Stimulated activated CD4-positive, alpha-beta T cell treated with anti-CD3 and anti-CD28 coated beads, Interleukin-12 subunit alpha, Interleukin-12 subunit beta, amount 100 ng/mL, for 24 hours (primary cell): ENCODE measurements around the gene TIPIN.
A peak's percentile ranks its signal among the peaks of the same experiment; 100 is the strongest.
"Not testable (repeated sequence)": the region's sequence is repeated elsewhere in the genome, so short reads cannot be mapped to it uniquely, and the experiment has no call there.

Source experiments
- DNase-seq, 2 experiments: peaks; one replicate each; pipeline ENCODE4 v3.0.0-alpha.2; 2020; ENCODE audit warnings: low read depth in 2 of 2

The TIPIN gene, protein sequence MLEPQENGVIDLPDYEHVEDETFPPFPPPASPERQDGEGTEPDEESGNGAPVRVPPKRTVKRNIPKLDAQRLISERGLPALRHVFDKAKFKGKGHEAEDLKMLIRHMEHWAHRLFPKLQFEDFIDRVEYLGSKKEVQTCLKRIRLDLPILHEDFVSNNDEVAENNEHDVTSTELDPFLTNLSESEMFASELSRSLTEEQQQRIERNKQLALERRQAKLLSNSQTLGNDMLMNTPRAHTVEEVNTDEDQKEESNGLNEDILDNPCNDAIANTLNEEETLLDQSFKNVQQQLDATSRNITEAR

DNA sequence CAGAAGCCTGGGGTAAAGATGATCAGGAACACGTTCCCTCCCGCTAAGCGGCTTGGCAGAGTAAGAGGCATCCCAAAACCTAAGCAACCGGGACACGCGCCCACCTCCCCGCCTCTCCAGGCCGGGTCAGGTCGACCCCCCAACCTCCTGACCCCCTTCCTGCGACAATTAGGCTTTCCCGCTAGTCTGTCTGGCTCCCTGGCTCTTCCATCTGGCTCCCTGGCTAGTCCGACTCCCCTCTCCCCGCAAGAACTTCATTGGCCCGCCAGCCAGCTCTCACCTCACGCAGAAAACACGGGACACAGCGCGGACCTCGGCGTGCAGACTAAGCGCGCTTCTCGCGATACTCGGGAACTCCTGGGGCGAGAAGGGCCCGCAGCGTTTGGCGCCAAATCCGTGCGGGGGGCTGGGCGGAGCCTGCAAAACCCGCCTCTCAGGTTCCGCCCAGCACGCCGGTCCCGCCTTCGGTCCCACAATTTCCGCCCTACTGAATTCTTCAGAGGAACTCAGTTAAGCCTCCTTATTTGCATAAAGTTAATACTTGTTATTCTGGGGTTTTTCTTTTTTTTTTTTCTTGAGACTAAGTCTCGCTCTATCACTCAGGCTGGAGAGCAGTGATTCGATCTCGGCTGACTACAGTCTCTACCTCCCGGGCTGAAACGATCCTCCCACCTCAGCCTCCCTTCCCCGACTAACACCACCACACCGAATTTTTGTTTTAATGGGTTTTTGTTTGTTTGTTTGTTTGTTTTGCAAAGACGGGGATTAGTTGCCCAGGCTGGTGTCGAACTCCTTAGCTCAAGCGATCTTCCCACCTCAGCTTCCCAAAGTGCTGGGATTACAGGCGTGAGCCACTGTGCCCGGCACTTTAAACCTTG lies at the start of gene TIPIN:
Gene TIPIN (minus strand): TSS at position 327 of the 878 bp plus-strand sequence. CDS start 3,738 bp downstream, outside the sequence.
- peak; percentile 94 to 96 for DNase-seq

DNA sequence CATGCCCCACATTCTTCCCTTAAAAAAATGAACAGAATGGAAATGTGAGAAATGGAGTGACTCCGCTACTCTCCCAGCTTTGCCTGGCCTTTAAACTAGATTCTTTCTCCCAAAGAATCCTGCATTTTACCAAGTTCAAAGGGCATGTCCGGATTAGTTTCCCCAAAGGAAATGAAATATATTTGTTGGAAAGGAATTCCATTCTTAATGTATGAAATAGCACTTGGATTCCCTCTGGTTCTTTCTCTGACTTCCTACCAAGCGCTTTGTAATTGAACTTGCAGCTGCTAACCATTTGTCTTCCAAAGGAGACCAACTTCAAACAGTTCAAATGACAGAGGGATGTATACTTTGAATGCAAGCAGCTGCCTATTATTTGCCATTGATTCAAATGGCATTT lies 49.1 kb upstream of the TIPIN start:
- DNase-seq = no peak

DNA sequence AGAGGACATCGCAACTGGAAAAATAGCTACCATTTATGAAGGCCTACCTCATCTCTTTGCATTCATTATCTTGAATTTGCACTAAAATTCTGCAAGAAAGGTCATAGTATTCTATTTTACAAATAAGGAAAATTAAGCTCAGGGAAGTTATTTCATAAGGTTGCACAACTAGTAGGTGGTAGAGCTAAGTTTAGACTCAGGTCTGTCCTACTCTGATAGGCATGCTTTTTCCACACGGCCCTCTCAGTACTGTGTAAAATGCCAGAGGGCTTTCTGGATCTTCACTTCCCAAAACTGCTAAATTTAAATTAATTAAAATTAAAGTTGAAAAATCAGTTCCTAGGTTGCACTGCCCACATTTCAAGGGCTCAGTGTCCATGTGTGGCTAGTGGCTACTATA lies 48.5 kb upstream of the TIPIN start:
- DNase-seq = no peak

DNA sequence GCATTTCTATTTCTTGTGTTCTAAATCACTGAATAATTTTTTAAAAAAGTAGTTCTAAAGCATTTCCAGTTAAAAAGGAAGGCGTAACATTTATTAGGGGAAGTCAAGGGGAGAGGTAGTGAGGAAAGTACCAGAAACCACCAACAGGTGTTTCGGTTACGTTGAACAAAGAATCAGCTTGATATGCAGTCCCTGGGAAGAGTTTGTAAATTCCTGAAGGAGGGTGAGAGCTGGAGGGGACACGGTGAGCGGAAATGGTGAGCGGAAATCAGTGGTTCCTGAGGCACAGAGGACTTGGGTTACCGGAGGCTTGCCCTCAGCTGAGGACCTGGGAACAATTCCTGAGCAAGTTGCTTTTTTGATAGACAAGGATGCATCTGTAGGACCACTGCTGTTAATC lies 48.0 kb upstream of the TIPIN start:
- no peak for DNase-seq

DNA sequence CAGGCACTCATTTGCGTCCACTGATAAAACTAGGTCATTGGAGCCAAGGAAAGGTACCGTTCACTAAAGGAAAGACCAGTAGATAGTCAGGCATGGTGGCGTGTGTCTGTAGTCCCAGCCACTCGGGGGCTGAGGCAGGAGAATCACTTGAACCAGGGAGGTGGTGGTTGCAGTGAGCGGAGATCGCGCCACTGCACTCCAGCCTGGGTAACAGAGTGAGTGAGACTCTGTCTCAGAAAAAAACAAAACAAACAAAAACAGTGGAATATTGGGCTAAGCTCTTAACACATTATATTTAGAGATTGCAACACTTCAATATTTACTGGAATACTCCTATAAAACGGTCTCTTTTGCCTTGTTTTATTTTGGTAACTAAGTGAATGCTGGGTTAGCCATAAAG lies 47.6 kb upstream of the TIPIN start:
- no peak for DNase-seq

DNA sequence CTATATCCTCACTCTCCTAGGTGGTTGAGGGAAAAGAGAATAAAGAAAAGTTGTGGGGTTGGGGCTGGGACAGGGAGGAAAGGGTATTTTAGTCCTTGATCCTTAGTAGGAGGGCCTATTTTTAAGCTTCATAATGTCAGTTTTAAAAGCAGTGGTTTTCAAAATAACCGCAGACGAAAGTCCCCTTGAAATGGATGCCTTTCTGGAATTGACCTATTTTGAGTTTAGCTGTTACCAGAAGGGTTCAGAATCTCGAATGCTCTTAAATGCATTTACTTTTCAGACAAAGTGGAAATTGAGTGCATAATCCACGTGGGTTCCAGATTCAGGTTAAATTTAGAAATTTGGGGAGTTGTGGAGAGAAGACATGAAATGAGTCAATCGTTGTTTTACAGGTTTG lies 46.8 kb upstream of the TIPIN start:
- no peak for DNase-seq

DNA sequence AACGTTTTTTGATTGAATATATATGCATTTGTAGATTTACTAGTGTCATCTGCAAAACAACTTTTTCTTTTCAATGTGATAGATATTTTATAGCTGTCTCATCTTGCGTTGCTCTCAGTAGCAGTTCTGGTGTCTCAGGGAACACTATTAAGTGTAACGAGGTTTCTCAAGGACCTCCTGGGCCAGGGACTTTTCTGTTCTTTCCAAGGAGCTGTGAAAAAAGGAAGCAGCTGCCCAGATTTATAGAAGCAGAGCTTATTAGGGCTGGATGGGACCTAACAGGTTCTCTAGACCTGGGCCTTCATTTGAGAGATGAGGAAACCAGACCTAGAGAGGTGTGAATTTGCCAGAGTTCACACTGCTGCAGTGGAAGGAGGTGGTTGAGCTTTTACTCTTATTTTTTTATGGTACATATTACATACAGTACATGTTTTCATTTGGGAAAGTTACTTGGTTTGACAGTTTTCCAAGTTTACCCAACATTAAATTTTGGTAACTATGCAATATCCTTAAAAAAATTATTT lies 46.3 kb upstream of the TIPIN start:
- DNase-seq = no peak

DNA sequence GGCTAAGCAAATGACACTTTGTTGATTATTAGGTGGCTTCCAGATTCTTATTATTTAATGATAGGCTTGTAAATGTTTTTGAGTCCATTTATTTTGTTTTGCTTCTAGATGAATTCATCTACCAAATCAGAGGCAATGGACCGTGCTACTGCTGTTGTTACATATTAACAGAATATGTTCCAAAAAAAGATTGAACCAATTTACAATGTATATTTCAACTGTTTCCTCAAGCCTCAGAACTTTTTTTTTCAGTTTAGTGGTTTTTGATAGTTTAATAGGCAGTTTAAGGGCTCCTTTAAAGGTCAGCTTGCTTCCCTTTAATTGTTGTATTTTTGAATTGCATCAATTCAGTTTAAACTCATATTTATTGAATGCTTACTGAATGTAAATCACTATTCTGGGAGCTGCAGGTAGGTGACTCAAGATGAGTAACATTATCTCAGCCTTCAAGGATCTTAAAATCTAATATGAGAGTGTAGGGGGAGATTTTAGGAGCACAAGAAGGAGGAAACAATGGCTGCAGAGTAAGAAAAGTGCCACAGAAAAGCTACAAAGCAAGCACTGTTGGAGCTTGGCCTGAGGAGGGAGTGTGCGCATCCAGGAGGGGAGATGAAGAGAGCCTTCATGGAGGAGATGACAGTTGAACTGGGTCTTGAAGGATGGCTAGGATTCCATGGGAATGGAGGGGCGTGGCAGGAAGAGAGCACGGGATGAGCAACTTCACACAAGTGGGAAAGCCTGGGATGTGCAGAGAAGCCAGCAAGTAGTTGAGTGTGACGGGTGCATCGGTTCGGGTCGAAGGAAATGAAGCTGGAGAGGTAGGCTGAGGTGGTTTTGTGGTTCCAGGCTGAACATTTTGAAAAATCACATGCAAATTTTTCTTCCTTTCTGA lies 44.9 kb upstream of the TIPIN start:
- no peak for DNase-seq

DNA sequence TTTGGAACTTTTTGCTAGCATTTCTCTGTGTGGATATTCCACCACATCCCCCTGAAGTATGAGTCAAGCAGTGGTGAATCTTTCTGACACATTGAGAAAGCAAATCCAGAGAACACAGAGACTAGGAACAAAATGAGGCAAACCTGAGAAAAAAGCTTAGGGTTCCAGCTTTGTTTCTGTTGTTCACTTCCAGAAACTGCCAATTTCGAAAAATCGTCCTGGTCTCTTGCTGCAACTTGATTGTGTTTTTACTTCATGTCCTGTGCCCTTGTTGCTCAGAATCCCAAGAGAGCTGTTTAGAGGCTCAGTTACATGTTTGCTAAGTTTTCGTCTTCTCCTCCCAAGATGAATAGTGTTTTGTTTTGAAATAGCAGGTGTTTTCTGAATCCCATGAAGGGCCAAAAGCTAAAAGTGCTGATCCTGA lies 43.9 kb upstream of the TIPIN start:
- no peak for DNase-seq

DNA sequence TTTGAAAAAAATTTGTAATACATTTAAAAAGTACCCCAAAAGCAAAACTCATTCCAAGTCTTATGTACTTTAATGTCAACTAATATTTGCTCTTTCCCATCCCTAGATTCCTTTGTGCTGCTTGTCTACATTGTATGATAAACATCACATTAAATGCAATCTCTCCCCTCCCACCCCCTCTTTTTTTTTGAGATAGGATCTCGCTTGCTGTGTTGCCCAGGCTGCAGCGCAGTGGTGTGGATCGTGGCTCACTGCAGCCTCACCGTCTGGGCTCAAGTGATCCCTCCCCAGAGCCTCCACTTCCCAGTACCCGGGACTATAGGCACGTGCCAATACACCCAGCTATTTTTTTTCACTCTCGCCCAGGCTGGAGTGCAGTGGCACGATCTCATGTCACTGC lies 42.8 kb upstream of the TIPIN start:
- no peak for DNase-seq

DNA sequence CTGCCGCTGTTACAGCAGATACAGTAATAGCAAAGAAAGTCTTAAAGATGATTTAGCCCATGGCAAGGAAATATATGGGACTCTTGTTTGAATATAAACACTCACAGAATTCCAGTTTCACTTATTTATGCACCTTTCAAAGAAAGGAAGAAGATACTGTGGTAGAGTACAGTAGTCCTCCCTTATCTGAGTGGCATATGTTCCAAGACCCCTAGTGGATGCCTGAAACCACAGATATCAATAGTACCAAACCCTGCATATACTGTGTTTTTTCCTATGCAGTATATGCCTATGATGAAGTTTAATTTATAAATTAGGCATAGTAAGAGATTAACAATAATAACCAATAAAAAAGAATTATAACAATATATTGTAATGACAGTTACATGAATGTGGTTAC lies 38.4 kb upstream of the TIPIN start:
- no peak for DNase-seq

DNA sequence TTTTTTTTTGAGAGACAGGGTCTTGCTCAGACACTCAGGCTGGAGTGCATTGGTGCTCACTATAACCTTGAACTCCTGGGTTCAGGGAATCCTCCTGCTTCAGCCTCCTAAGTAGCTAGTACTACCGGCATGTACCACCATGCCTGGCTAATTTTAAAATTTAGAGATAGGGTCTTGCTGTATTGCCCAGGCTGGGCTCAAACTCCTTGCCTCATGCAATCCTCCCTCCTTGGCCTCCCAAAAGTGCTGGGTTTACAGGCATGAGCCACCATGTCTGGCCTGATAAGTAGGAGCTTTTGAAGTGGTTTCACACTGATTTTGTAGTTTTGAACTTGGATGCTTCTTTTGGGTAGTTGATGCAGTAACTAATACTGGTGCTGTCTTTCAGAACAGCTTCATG lies 38.0 kb upstream of the TIPIN start:
- DNase-seq = no peak

DNA sequence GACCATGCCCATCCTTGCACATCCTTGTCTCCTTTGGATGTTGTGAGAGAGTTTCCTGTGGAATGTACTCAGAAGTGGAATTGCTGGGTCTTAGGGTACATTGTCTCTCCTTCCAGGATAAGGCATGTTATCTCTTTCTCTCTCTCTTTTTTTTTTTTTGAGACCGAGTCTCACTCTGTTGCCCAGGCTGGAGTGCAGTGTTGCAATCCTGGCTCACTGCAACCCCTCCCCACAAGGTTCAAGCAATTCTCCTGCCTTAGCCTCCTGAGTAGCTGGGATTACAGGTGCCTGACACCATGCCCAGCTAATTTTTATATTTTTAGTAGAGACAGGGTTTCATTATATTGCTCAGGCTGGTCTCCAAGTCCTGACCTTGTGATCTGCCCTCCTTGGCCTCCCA lies 36.6 kb upstream of the TIPIN start:
- DNase-seq = not testable (repeated sequence)

DNA sequence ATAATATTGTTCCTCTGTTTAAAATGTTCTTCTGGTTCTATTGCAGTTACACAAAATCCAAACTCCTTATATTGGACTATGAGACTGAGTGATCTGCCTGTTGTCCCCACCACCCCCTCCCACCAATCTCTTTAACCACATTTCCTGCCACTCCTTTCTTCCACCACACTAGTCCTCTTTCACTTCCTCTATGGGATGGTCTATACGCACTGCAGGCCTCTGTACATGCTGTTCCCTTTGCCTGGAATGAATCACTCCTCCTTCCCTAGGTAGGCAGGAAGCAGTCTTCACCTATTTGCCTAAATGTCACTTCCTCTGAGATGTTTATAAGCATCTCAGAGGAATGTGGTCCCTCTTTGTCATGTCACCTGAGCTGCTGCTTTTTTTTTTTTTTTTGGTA lies 34.2 kb upstream of the TIPIN start:
- DNase-seq = no peak

DNA sequence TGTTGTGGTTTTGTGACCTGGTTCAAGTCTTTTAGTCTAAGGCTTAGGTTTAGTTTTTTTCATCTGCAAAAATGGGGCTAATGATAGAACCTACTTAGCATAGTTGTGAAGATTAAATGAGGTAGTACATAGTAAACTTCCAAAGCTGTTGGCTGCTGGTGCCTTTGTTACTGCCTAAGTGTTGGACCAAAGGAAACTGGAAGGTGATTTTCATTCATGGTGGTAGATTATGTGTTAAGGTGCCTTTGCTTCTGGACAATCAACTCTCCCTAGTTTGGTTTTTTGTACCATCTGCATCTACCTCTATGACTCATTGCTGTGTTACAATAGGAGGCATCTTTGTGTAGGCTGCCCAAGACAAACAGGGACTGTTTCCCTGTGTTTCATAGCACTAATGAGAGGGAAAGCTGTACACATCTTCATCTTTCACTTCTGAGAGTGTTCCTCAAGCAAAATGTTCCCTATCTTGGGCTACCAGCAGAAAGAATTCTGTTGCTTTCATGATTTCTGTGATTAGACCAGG lies 33.4 kb upstream of the TIPIN start:
- DNase-seq = no peak

DNA sequence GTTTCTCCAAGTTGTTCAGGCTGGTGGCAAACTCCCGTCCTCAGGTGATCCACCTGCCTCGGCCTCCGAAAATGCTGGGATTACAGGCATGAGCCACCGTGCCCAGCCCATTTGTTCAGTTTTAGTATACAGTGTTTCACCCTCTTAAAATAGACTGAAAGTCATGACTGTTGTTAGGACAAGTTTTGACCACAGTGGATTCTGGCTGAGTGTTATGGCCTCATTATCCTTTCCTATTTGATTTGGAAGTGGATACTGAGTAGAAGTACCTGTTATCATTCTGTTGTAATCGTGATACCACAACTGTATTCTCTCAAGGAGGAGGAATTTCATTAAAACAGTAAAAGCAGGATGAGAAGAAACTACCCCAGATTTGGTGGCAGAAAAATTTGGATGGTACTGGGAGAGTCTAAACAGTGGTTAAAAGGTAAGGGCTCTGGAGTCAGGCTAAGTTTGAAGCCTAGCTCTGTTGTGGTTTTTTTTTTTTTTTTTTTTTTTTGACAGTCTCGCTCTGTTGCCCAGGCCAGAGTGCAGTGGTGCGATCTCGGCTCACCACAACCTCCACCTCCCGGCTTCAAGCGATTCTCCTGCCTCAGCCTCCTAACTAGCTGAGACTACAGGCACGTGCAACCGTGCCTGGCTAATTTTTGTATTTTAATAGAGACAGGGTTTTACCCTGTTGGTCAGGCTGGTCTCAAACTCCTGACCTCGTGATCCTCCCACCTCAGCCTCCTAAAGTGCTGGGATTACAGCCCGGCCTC lies 32.8 kb upstream of the TIPIN start:
- no peak for DNase-seq

DNA sequence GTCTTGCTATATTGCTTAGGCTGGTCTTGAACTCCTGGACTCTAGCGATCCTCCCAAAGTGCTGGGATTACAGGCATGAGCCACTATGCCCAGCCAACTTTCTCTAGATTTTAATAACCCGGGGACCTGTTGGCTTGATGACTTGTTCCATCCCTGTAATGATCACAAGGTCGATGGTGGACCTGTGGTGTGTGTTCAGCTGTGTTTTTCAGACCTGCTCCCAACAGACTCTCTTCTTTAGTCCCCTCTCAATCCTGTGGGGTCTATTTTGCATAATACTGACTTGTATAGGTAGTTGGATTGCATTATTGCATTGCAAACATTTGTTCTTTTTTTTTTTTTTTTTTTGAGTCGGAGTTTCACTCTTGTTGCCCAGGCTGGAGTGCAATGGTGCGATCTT lies 32.1 kb upstream of the TIPIN start:
- no peak for DNase-seq

DNA sequence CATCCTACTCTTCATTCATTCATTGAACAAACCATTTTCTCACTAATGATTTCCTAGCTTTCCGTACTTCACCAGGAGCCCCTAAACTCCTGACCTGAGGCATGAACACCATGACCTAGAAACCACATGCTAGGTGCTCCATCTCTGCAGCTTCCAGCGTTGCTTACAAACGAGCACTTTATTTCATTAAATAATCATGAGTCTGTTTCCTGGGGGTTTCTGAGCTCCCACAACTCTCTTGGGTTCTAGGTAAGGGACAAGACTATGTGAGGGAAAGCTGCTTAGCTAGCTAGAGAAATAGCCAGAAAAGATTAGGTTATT lies 31.5 kb upstream of the TIPIN start:
- DNase-seq = no peak

DNA sequence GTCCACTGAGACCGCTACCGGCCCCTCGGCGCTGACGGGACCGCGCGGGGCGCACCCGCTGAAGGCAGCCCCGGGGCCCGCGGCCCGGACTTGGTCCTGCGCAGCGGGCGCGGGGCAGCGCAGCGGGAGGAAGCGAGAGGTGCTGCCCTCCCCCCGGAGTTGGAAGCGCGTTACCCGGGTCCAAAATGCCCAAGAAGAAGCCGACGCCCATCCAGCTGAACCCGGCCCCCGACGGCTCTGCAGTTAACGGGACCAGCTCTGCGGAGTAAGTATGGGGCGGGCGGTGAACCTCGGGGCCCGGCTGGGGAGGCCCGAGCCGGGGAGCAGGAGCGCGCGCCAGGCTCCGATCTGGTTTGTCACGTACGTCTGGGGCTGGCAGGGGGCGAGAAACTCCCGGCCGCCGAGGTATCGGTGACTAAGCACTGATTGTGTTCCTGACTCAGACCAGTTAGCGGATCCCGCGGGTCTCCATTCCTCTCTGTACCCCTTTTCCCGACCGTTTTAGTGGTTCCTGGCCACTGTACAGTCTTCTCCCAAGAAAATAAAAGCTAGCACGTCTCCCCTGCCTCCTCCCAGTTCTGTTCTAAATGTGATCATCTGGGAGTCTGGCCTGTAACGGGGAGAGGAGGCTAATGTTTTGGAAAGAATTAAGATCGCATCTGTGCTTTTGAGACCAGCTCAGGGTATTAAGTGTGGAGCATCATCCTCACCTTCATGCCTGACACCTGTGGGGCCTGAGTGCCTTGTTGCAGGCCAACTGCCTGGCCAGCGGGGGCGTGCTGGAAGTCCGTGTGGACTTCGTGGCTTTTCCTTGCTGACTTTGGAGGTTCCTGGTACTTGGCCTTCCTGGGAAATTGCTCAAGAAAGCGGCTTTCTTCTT lies 30.9 kb upstream of the TIPIN start:
- peak; percentile 66 to 76 for DNase-seq
